GM21576 (cell line): ENCODE results near the gene NCOA5.
A peak's percentile ranks its signal among the peaks of the same experiment; 100 is the strongest.
"Not testable (repeated sequence)": the region's sequence is repeated elsewhere in the genome, so short reads cannot be mapped to it uniquely, and the experiment has no call there.

ENCODE experiments used
- ATAC-seq: cut with Tn5 transposase; IDR thresholded peaks from one replicate; pipeline ENCODE4 v1.9.1; 2021; ENCODE audit warnings: mild to moderate bottlenecking, moderate library complexity; ENCODE audit not compliant: unreplicated experiment

NCOA5 gene

GRCh38 chr20:46121184-46121930 is 31.6 kb upstream of the NCOA5 start:
- no peak for ATAC-seq

- ATAC-seq, result no peak
Measured at GRCh38 chr20:46120136-46120535, 30.4 kb upstream of the NCOA5 start.

GRCh38 chr20:46119547-46119946 is 29.8 kb upstream of the NCOA5 start:
- no peak for ATAC-seq

GRCh38 chr20:46119028-46119546 is 29.3 kb upstream of the NCOA5 start:
- peak; percentile 37 for ATAC-seq

GRCh38 chr20:46118481-46119020 is 28.8 kb upstream of the NCOA5 start:
- no peak for ATAC-seq

GRCh38 chr20:46117704-46118467 is 28.1 kb upstream of the NCOA5 start, which contains the start of gene CD40:
Gene CD40, plus strand, starts transcription at chr20:46118314. Its CDS starts 30 bp downstream, at chr20:46118344.
- ATAC-seq, result peak; percentile 69

- no peak for ATAC-seq
Measured at GRCh38 chr20:46114449-46114848, 24.7 kb upstream of the NCOA5 start.

- no peak for ATAC-seq
Measured at GRCh38 chr20:46113113-46113470, 23.3 kb upstream of the NCOA5 start.

GRCh38 chr20:46112430-46113112 is 22.8 kb upstream of the NCOA5 start:
- ATAC-seq, result no peak

GRCh38 chr20:46111836-46112212 is 22.1 kb upstream of the NCOA5 start:
- ATAC-seq, result no peak

- ATAC-seq, result peak; percentile 44
Measured at GRCh38 chr20:46111028-46111835, 21.5 kb upstream of the NCOA5 start.

- no peak for ATAC-seq
Measured at GRCh38 chr20:46108976-46109375, 19.2 kb upstream of the NCOA5 start.

GRCh38 chr20:46108435-46108841 is 18.7 kb upstream of the NCOA5 start:
- ATAC-seq, result peak; percentile 81

GRCh38 chr20:46107061-46107460 is 17.3 kb upstream of the NCOA5 start:
- no peak for ATAC-seq

- ATAC-seq, result no peak
Measured at GRCh38 chr20:46104262-46104661, 14.5 kb upstream of the NCOA5 start.

GRCh38 chr20:46102940-46103339 is 13.2 kb upstream of the NCOA5 start:
- no peak for ATAC-seq

- no peak for ATAC-seq
Measured at GRCh38 chr20:46101957-46102356, 12.2 kb upstream of the NCOA5 start.

GRCh38 chr20:46100988-46101387 is 11.2 kb upstream of the NCOA5 start:
- ATAC-seq, result no peak

- ATAC-seq, result not testable (repeated sequence)
Measured at GRCh38 chr20:46100444-46100843, 10.7 kb upstream of the NCOA5 start.
